Activated T-cell treated with anti-CD3 and anti-CD28 coated beads for 1 hour (primary cell): Measurements from ENCODE around the gene LZTS2.
"Not testable (repeated sequence)": the region's sequence is repeated elsewhere in the genome, so short reads cannot be mapped to it uniquely, and the experiment has no call there.

Experiments used
- DNase-seq: peaks from one replicate; pipeline ENCODE4 v3.0.0-alpha.2; 2020; ENCODE audit warnings: low read depth

The LZTS2 gene, protein sequence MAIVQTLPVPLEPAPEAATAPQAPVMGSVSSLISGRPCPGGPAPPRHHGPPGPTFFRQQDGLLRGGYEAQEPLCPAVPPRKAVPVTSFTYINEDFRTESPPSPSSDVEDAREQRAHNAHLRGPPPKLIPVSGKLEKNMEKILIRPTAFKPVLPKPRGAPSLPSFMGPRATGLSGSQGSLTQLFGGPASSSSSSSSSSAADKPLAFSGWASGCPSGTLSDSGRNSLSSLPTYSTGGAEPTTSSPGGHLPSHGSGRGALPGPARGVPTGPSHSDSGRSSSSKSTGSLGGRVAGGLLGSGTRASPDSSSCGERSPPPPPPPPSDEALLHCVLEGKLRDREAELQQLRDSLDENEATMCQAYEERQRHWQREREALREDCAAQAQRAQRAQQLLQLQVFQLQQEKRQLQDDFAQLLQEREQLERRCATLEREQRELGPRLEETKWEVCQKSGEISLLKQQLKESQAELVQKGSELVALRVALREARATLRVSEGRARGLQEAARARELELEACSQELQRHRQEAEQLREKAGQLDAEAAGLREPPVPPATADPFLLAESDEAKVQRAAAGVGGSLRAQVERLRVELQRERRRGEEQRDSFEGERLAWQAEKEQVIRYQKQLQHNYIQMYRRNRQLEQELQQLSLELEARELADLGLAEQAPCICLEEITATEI

DNA sequence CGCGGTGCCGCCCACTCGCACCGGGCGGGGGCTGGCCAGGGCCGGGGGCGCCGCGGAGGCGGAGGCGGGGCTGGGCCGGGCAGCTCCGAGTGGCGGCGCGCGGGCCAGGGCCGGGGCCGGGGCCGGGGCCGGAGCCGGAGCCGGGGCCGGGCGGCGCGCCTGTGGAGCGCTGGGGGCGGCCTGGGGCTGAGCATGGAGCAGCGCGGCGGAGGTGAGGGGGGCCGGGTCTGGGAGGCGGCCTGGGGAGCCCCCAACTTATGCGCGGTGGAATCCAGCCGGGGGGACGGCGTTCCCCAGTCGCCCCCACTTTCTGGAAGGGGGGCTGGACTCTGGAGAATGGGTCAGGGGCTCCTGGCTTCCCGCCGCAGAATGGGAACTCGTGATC lies at the start of gene LZTS2:
Gene LZTS2 (plus strand): TSS at position 67 of the 385 bp plus-strand sequence. CDS start 2,731 bp downstream, outside the sequence.
- DNase-seq = no peak

DNA sequence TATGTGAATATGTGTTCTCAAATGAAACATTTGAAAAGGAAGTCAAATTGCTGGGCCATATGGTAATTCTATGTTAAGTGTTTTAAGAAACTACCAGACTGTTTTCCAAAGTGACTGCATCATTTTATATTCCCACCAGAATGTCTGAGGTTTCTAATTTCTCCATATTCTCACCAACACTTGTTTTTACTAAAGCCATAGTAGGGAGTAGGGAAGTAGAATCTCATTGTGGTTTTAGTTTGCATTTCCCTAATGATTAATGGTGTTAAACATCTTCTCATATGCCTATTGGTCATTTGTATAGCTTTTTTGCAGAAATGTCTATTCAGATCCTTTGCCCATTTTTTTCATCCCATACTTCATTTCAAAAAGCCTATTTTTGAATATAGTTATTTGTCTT lies 39.4 kb upstream of the LZTS2 start:
- no peak for DNase-seq

DNA sequence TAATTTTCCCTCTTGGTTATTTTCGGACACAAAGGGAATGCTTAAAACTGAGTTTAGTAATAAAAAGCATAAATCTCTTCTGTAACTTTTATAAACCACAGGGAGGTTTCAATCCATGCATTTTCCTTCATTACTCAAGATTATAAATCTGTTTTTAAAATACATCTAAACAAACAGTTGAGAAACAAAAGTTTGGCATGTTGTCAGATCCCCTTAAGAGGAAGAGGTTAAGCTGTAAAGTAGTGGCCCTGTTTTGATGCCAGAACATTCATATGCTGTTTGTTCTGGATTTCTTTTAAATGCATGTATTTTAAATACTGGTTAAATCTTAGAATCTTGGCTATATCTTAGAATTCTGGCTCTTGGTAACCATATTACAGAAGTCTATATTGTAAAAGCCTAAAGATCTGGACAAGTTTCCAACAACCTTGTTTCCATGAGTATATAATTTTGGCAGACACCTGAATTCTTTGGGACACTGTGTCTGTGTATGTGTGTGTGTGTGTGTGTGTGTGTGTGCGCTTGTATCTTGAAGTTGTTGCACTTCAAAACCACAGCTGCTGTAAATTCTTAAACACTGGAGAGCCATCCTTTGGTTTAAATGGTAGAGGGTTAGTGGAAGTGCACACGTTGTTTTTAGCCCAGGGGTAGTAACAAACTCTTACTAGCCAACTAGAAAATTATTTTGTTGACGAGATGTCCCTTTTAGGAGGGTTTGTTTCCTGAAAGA lies 37.1 kb upstream of the LZTS2 start:
- no peak for DNase-seq

DNA sequence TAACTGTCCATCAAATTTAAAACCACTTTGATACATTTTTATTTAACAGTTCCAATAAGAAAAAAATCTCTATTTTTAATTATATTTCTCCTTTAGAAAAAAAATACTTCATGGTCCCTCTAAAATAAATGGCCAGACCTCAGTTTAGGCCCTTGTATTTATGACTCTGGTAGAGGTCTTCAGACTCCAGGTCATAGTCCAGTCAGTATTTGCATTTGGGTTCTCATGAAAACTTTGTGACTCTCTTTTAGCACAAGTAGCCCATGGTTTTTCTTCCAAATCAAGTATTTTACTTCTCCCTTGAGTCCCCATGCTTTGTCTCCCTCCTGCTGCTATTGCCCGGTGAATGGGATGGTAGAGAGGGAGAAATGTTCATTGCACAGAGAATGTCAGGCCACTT lies 35.8 kb upstream of the LZTS2 start:
- DNase-seq = no peak

DNA sequence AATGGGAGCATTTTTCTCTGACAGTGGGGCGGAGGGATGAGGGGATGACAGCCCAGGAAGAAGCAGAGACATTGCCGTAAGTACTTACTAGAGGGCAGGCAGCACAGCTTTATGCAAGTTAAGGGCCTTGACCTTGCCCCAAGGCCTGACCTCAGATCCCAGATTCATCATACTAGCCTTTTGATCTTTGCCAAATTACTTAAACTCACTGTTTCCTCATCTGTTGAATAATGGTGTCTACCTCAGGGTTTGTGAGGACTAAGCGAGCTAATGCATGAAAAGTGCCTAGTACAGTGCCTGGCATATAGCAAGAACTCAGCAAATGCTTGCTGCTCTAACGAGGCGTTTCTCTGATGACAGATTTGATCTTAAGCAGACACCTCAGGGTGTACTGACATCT lies 33.8 kb upstream of the LZTS2 start:
- DNase-seq = no peak

DNA sequence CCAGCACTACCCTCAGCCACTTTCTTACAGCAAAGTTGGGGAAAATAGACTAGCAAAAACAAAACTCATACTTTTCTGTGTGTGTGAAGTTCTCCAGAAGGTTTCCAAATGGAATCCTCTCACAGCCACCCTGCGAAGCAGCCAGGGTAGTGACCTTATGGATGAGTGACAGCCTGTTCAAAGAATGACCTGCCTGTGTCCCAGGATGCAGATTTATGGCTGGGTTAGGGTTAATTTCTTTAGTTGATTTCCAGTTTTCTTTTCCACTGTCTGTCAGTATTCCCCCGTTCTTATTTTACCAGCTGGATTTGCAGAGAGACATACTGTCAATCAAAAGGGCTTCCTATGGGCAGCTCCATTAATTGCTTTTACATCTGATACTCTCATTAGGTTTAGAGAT lies 32.7 kb upstream of the LZTS2 start:
- DNase-seq = no peak

DNA sequence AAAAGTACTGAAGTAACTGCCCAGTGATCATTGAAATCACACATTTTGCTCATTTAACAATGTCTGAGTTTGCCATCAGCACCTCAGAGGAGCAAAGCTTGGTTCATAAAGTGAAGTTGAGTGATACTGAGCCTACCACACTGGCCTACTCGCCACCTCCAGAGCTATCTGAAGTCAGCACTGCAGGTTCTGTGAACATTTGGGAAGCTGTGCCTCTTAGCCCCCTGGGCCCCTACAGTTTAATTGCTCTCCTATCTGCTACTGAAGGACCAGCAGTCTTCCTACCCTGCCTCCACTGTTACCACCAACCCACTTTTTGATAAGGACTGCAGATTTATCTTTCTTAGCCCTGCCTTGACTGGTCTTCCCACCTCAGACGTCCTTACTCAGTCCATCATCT lies 32.3 kb upstream of the LZTS2 start:
- no peak for DNase-seq

DNA sequence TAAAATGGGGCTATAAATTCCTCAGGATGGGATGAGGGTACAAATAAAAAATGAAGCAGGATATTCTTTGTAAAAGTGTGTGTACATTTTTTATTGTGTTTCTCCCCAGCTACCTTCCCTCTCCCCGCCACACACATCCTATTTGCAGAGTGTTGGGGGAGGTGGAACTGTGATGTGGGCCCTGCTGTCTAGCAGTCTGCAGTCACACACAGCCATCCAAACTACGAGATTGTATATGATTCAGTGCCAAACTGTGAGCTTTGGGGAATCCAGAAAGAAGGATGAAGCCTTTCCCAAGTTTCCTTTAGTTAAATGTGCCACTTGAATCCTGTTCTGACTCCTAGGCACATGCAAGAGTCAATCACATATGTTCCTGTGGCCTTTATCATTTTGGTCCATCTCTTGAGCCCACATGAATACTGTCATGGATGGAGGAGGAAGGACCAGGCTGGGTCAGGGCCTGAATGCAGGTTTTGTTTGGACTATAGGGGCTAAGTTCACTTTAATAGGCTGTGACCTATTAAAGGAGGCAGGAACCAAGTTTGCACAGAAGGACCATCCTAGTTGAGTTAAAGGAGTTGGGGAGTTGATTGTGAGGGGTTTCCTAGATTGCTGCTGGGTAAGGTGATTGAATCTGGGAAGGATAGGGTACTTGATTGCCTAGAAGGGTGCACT lies 31.4 kb upstream of the LZTS2 start:
- DNase-seq = no peak

DNA sequence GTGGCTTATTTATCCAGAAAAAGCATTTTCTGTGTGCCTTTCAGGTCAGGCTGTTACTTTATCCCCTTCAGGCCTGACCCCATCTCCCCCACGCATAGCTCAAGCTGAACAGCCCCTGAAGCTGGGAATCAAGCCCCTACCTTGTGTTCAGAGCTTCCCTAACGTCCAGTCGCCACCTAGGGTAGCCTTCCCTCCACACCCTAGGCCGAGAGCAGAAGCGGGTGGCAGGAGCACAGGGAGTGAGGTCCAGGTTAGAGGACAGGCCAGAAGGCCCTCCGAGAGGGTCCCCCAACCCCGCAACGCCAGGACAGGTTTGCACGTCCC lies 30.8 kb upstream of the LZTS2 start:
- DNase-seq = no peak

DNA sequence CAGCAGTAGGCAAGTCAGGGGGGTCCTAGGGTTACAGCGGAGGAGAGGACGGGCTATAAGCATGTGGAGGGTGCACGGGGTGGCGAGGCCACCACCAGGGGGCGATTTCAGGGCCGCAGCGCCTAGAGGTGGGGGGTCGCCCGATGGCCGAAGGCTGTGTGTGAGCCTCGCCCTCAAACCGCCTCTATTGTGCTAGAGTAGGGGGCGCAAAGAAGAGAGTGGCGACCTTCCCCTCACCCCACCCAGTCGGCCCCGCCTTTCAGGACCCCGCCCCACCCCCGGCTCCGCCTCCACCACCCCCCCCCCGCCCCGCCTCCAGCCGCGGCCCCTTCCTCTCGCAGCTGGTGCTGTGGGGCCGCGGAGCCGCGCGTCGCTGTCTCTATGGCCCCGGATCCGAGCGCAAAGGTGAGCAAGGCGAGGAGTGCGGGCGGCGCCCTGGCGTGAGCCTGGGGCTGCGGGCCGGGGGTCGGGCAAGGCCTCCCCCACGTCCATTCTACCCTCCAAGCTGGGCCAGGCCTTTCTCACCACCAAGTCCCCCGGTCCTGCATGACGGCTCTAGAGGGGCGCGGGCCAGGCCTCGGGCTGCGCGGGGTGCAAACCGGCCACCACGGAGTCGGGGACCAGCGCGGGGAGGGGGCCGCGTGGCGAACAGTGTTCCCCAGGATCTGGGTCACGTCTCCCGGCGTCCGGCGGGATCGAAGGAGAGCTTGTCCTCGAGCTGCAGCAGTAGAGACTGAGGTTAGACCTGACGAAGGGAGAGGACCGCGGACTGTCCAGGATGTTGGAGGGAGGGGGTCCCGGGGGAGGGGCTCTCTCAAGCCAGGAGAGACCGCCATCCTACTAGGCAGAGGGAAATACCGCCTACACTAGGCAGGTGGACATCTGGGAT lies 30.2 kb upstream of the LZTS2 start, which contains the start of gene SEMA4G:
Gene SEMA4G (plus strand): TSS at position 318 of the 889 bp plus-strand sequence. CDS start 3,409 bp downstream, outside the sequence.
- DNase-seq = peak; percentile 33

DNA sequence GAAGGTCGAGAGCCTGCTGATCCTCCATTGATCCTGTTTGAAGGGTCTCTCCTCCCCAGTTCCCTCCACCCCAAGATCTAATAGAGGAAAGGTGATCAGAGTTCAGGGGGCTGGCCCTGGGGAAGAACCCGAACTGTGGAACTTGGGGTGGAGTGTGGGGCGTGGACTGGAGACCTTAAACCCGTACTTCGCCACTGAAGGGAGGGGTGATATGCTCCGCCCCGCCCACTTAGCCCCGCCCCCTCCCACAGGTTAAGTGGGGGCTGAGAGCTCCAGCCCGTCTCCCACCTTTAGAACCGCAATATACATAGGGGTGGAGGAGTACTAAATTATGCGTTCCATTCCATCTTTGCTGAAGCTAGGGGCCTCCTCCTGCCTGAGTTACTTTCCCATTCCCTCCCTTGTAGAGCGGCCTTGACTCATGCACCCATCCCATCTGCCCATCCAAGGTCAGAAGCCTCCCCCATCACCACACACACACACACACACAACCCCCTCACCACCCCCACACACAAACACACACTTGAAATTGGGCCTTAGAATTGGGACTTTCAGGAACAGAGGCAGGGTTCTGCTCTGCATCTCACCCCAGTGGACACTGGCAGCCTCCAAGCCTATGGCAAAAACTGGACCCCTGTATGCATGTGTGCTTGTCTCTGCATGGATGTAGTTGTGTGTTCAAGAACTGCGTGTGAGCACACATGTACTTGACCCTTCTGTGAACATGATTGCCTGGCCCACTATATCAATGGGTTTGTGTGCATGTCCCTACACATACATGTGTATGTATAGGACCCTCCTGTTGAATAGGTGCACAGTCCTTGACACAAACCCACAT lies 29.3 kb upstream of the LZTS2 start:
- DNase-seq = peak; percentile 20

DNA sequence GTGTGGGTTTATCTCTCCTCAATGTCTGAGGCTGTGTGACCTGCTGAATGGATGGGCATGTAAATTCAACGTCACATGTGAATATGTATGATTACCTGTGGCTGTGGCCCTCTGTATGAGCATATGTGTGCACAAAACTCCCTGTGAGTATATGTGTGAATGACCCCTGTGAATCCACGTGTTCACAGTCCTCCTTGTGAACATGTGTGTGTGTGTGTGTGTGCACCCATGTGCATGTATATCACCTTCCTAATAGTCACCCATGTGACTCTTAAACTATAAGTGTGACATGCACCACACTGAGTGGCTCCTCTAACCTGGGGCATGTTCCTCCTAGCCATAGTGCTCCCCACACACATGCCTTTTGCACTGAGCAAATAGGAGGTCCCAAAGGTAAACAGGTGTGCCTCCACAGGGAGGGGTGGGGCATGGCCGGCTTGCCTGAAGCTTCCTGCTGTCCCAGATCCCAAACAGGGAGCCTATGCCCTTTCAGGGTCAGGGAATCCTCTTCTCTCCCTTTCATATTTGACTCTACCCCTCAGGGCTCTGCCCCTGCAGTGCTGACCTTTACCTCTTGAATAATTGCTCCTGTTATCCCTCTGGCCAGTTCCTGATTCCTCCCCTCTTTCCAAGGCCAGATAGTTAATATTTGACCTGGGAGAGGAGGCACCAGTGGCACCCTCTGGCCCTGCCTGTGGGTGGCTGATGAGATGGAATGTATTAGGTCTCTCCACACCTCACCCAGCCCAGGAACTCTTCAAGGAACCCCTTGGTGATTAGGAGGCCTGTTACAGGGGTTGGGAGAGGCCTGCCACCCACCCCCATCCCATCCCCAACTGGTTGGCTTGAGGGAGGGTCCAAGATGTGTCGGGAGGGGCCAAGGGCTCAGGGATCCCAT lies 28.4 kb upstream of the LZTS2 start:
- no peak for DNase-seq

DNA sequence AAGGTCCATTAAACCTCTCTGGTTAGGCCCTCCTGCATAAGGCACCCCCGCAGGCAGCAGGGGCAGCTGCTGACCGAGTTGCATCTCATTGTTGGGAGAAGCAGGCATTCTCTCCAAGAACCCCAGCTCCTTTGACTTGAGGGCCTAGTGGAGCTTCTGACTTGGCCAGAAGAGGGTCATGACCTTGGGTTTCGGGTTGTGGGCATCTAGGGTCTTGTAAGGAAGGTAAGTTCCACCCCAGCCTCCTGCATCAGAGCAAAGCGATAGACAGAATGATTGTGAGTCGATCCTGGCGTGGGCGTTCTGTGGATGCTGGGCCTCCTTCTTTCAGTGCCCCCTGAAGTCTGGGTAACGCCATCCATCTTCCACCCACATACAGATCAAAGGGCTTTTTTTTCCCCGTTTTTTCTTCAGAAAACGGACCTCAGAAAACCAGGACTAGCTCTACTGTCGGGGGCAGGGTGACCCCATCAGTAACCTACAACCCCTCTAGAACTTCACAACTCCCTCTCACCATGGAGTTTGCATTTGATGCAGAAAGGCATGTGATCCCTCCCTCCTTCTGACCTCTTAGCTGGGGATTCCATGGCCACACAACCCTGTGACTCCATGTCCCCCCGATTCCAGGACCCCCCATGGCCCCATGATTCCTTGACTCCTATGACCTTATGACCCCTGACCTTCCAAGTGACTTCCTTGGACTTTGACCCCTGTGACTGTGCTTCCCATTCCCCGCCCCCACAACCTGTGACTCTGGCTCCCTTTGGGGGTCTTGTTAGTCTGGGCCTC lies 27.3 kb upstream of the LZTS2 start:
- DNase-seq = no peak

DNA sequence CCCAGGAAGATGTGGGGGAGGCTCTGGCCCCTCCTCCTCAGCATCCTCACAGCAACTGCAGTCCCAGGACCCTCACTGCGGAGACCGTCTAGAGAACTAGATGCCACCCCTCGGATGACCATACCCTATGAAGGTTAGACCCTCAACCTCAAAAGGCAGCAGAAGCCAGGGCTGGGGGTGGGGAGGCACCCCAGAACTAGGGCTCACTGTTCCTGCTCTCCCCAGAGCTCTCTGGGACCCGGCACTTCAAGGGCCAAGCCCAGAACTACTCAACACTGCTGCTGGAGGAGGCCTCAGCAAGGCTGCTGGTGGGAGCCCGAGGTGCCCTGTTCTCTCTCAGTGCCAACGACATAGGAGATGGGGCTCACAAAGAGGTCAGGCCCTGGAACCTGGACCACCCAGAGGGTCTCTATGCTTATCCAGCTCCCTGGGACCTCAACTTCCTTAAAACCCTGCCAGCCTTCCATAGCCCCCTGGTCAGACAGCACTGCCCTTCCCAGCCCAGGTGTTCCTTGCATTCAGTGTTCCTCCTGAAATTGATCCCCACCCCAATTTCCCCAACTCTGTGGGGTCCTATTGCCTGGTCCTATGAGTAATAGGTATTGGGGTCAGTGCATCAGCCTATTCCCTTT lies 26.6 kb upstream of the LZTS2 start:
- no peak for DNase-seq

DNA sequence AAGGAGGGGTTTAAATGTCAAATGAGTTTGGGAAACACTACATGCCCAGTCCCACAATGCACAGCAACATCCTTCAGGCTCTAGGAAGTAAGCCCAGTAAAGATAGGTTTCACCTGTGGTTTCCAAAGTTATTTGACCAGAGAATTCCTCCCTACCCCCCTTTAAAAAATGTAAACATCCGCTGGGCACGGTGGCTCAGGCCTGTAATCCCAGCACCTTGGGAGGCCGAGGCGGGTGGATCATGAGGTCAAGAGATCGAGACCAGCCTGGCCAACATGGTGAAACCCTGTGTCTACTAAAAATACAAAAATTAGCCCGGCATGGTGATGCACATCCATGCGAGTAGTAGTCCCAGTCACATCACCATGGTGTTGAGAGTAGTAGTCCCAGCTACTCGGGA lies 24.2 kb upstream of the LZTS2 start:
- not testable (repeated sequence) for DNase-seq

DNA sequence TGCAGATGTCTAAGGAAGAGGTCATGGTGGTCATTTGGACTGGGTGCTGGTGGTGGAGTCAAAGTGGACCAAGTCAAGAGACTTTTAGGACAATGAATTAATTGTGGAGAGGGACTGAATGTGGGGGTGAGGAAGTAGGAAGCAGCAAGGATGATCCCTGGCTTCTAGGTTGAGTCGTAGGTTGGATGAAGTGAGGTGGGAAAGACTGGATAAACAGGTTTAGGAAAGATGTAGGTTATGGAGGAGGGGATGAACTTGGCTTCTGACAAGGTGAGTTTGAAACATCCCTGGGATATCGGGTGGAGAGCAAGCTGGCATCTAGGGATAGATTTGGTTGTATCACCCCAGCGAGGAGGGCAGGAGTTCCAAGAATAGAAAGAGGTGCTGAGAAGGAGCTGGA lies 22.7 kb upstream of the LZTS2 start:
- DNase-seq = no peak

DNA sequence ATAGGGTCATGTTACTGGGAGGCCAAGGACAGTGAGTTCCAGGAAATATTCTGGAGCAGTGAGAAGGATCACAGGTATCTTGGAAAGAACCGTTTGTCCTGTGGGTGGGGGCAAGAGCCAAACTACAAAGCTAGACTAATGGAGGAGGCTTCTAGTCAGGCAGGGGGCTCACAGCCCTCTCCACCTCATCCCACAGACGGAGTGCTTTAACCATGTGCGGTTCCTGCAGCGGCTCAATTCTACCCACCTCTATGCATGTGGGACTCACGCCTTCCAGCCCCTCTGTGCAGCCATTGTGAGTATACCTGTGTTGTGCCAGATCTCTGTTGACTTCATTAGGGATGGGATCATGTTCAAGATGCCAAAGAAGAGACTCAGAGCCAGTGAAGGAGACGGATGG lies 22.2 kb upstream of the LZTS2 start:
- no peak for DNase-seq
